Measurements from ENCODE around the gene CCDC27. TPM values are rescaled to one million over a fixed set of nuclear protein-coding genes. Genes with fewer than 3 reads are reported as not detected.

Gene CCDC27
- total and polyA plus RNA-seq, 2 of the 13 experiments (the other 11 are each of a cell fraction or from before 2014, with no cell fraction given), result not detected

- TF ChIP-seq ZBTB4 (CRISPR knock-in tag; IDR thresholded peaks at IDR 0.05; ENCODE audit: borderline replicate concordance) (0 out of 2 replicates have a peak, but pooled peaks have one; percentile 91), ZSCAN22 (CRISPR knock-in tag; IDR thresholded peaks at IDR 0.05) (peak; percentile 52; the same call in 1 of the 2 replicates), ZFYVE20 (CRISPR knock-in tag; IDR thresholded peaks at IDR 0.05; ENCODE audit: borderline replicate concordance, low read depth) (0 out of 2 replicates have a peak, but pooled peaks have one; percentile 36), NFYB (CRISPR knock-in tag; IDR thresholded peaks at IDR 0.05) (peak; percentile 35), ZNF441 (CRISPR knock-in tag; IDR thresholded peaks at IDR 0.05; ENCODE audit: borderline replicate concordance) (no peak), ZNF737 (CRISPR knock-in tag; IDR thresholded peaks at IDR 0.05; ENCODE audit: borderline replicate concordance) (0 out of 2 replicates have a peak, but pooled peaks have one; percentile 56), TEAD2 (CRISPR knock-in tag; IDR thresholded peaks at IDR 0.05) (no peak), RXRA (CRISPR knock-in tag; IDR thresholded peaks at IDR 0.05) (peak; percentile 78), ZNF557 (CRISPR knock-in tag; IDR thresholded peaks at IDR 0.05) (0 out of 2 replicates have a peak, but pooled peaks have one; percentile 72), ZNF574 (CRISPR knock-in tag; IDR thresholded peaks at IDR 0.05) (peak; percentile 87), E2F2 (CRISPR knock-in tag; IDR thresholded peaks at IDR 0.05; ENCODE audit: borderline replicate concordance) (peak; percentile 62; the same call in 1 of the 2 replicates), MTERF4 (CRISPR knock-in tag; IDR thresholded peaks at IDR 0.05) (no peak), ZBTB8A (CRISPR knock-in tag; IDR thresholded peaks at IDR 0.05; ENCODE audit: borderline replicate concordance, low read depth) (0 out of 2 replicates have a peak, but pooled peaks have one; percentile 42), PHB2 (IDR thresholded peaks at IDR 0.05; ENCODE audit: partially characterized antibody) (no peak), ZNF713 (CRISPR knock-in tag; IDR thresholded peaks at IDR 0.05) (0 out of 2 replicates have a peak, but pooled peaks have one; percentile 79), BHLHE40 (IDR thresholded peaks at IDR 0.05; ENCODE audit: low read length) (peak; percentile 79), GPBP1L1 (CRISPR knock-in tag; IDR thresholded peaks at IDR 0.05) (no peak)
These were observed 23.4 kb downstream of the CCDC27 start (continued) for GRCh38 chr1:3775490-3776230.
